ENCODE measurements around the gene HDGFL1. TPM values are rescaled to one million over a fixed set of nuclear protein-coding genes. Genes with fewer than 3 reads are reported as not detected.

The HDGFL1 gene
- total RNA-seq (2014; rRNA removed; shearing (Covaris generic); ENCODE audit: low replicate concordance), result not detected in 2 replicates

- no peak for DNase-seq
- Histone ChIP-seq H3K4me2 (ENCODE audit: low read depth, low read length, poor library complexity, severe bottlenecking) (no peak within 1 kb of the TSS), H3K4me3 (ENCODE audit: low read length) (no peak within 1 kb of the TSS), H3K9ac (ENCODE audit: low read length) (no peak within 1 kb of the TSS), H2AFZ (ENCODE audit: low read length) (no peak within 1 kb of the TSS), H3K79me2 (ENCODE audit: low read length) (no peaks in the 10 kb centered on the region), H4K20me1 (ENCODE audit: insufficient read depth, low read depth, low read length) (no peaks in the 10 kb centered on the region), H3K4me1 (ENCODE audit: low read length) (no peaks in the 10 kb centered on the region), H3K9me3 (ENCODE audit: low read length) (no peaks in the 10 kb centered on the region; the same call in 1 of the 2 replicates), H3K27ac (ENCODE audit: low read length) (no peak within 1 kb of the TSS), H3K27me3 (ENCODE audit: low read length) (no peaks in the 10 kb centered on the region), H3K36me3 (ENCODE audit: insufficient read depth, low read length) (no peaks in the 10 kb centered on the region), H3K9me2 (replicated peaks; ENCODE audit: insufficient read depth, low read length) (no peaks in the 10 kb centered on the region; the same call in 1 of the 2 replicates)
Measured at GRCh38 chr6:22569281-22570184, at the start of gene HDGFL1. TSS of gene HDGFL1 (plus strand) at chr6:22569566. CDS start at chr6:22569576, 10 bp downstream.

GRCh38 chr6:22521035-22521434 lies 48.3 kb upstream of the HDGFL1 start:
- no peaks in the 10 kb centered on the region for H3K79me2 ChIP-seq (ENCODE audit: low read length)
- no peak overlapping the region for H2AFZ ChIP-seq (ENCODE audit: low read length)
- no peak for DNase-seq
- H4K20me1 ChIP-seq (ENCODE audit: insufficient read depth, low read depth, low read length), result no peaks in the 10 kb centered on the region
- H3K27me3 ChIP-seq (ENCODE audit: low read length), result no peaks in the 10 kb centered on the region
- no peak overlapping the region for H3K4me2 ChIP-seq (ENCODE audit: low read depth, low read length, poor library complexity, severe bottlenecking)
- peaks cover 5% of the 10 kb centered on the region; the same call in 1 of the 2 replicates for H3K9me3 ChIP-seq (ENCODE audit: low read length)
- no peaks in the 10 kb centered on the region for H3K4me1 ChIP-seq (ENCODE audit: low read length)
- H3K9ac ChIP-seq (ENCODE audit: low read length), result no peak overlapping the region
- H3K9me2 ChIP-seq (replicated peaks; ENCODE audit: insufficient read depth, low read length), result no peaks in the 10 kb centered on the region
- no peak overlapping the region for H3K4me3 ChIP-seq (ENCODE audit: low read length)
- no peaks in the 10 kb centered on the region for H3K36me3 ChIP-seq (ENCODE audit: insufficient read depth, low read length)
- no peak overlapping the region for H3K27ac ChIP-seq (ENCODE audit: low read length)

- Histone ChIP-seq H3K4me3 (ENCODE audit: low read length) (no peak overlapping the region), H4K20me1 (ENCODE audit: insufficient read depth, low read depth, low read length) (no peaks in the 10 kb centered on the region), H3K27ac (ENCODE audit: low read length) (no peak overlapping the region), H3K36me3 (ENCODE audit: insufficient read depth, low read length) (no peaks in the 10 kb centered on the region), H2AFZ (ENCODE audit: low read length) (no peak overlapping the region), H3K9ac (ENCODE audit: low read length) (no peak overlapping the region), H3K4me1 (ENCODE audit: low read length) (no peaks in the 10 kb centered on the region), H3K9me3 (ENCODE audit: low read length) (peaks cover 5% of the 10 kb centered on the region; the same call in 1 of the 2 replicates), H3K27me3 (ENCODE audit: low read length) (no peaks in the 10 kb centered on the region), H3K9me2 (replicated peaks; ENCODE audit: insufficient read depth, low read length) (no peaks in the 10 kb centered on the region), H3K4me2 (ENCODE audit: low read depth, low read length, poor library complexity, severe bottlenecking) (no peak overlapping the region), H3K79me2 (ENCODE audit: low read length) (no peaks in the 10 kb centered on the region)
- DNase-seq, result no peak
Measured at GRCh38 chr6:22526736-22527135, 42.6 kb upstream of the HDGFL1 start.

GRCh38 chr6:22529866-22530265 lies 39.5 kb upstream of the HDGFL1 start:
- no peak overlapping the region for H3K27ac ChIP-seq (ENCODE audit: low read length)
- H3K36me3 ChIP-seq (ENCODE audit: insufficient read depth, low read length), result no peaks in the 10 kb centered on the region
- H3K4me3 ChIP-seq (ENCODE audit: low read length), result no peak overlapping the region
- peaks cover 5% of the 10 kb centered on the region; the same call in 1 of the 2 replicates for H3K9me3 ChIP-seq (ENCODE audit: low read length)
- no peaks in the 10 kb centered on the region for H3K4me1 ChIP-seq (ENCODE audit: low read length)
- no peaks in the 10 kb centered on the region for H3K27me3 ChIP-seq (ENCODE audit: low read length)
- H3K9ac ChIP-seq (ENCODE audit: low read length), result no peak overlapping the region
- H3K9me2 ChIP-seq (replicated peaks; ENCODE audit: insufficient read depth, low read length), result no peaks in the 10 kb centered on the region
- H4K20me1 ChIP-seq (ENCODE audit: insufficient read depth, low read depth, low read length), result no peaks in the 10 kb centered on the region
- H3K4me2 ChIP-seq (ENCODE audit: low read depth, low read length, poor library complexity, severe bottlenecking), result no peak overlapping the region
- H2AFZ ChIP-seq (ENCODE audit: low read length), result no peak overlapping the region
- DNase-seq, result no peak
- H3K79me2 ChIP-seq (ENCODE audit: low read length), result no peaks in the 10 kb centered on the region

- H2AFZ ChIP-seq (ENCODE audit: low read length), result no peak overlapping the region
- H3K4me1 ChIP-seq (ENCODE audit: low read length), result no peaks in the 10 kb centered on the region
- no peaks in the 10 kb centered on the region for H4K20me1 ChIP-seq (ENCODE audit: insufficient read depth, low read depth, low read length)
- no peaks in the 10 kb centered on the region for H3K36me3 ChIP-seq (ENCODE audit: insufficient read depth, low read length)
- H3K9ac ChIP-seq (ENCODE audit: low read length), result no peak overlapping the region
- H3K27ac ChIP-seq (ENCODE audit: low read length), result no peak overlapping the region
- DNase-seq, result no peak
- peaks cover 5% of the 10 kb centered on the region; the same call in 1 of the 2 replicates for H3K9me3 ChIP-seq (ENCODE audit: low read length)
- H3K9me2 ChIP-seq (replicated peaks; ENCODE audit: insufficient read depth, low read length), result no peaks in the 10 kb centered on the region
- no peaks in the 10 kb centered on the region for H3K79me2 ChIP-seq (ENCODE audit: low read length)
- no peak overlapping the region for H3K4me3 ChIP-seq (ENCODE audit: low read length)
- H3K27me3 ChIP-seq (ENCODE audit: low read length), result no peaks in the 10 kb centered on the region
- H3K4me2 ChIP-seq (ENCODE audit: low read depth, low read length, poor library complexity, severe bottlenecking), result no peak overlapping the region
Measured at GRCh38 chr6:22530506-22530905, 38.9 kb upstream of the HDGFL1 start.

GRCh38 chr6:22536122-22536521 lies 33.2 kb upstream of the HDGFL1 start:
- peaks cover 12% of the 10 kb centered on the region for H3K9me3 ChIP-seq (ENCODE audit: low read length)

GRCh38 chr6:22544476-22544875 lies 24.9 kb upstream of the HDGFL1 start:
- Histone ChIP-seq H4K20me1 (ENCODE audit: insufficient read depth, low read depth, low read length) (no peaks in the 10 kb centered on the region), H3K36me3 (ENCODE audit: insufficient read depth, low read length) (no peaks in the 10 kb centered on the region), H3K27ac (ENCODE audit: low read length) (no peak overlapping the region), H3K79me2 (ENCODE audit: low read length) (no peaks in the 10 kb centered on the region), H3K4me1 (ENCODE audit: low read length) (no peaks in the 10 kb centered on the region), H3K9me3 (ENCODE audit: low read length) (peaks cover 10% of the 10 kb centered on the region; the same call in 1 of the 2 replicates), H3K4me2 (ENCODE audit: low read depth, low read length, poor library complexity, severe bottlenecking) (no peak overlapping the region), H3K9me2 (replicated peaks; ENCODE audit: insufficient read depth, low read length) (no peaks in the 10 kb centered on the region), H3K27me3 (ENCODE audit: low read length) (no peaks in the 10 kb centered on the region), H2AFZ (ENCODE audit: low read length) (no peak overlapping the region), H3K9ac (ENCODE audit: low read length) (no peak overlapping the region), H3K4me3 (ENCODE audit: low read length) (no peak overlapping the region)
- no peak for DNase-seq

More at GRCh38 chr6:22536122-22536521, 33.2 kb upstream of the HDGFL1 start:
- H3K27ac ChIP-seq (ENCODE audit: low read length), result no peak overlapping the region
- no peaks in the 10 kb centered on the region for H3K4me1 ChIP-seq (ENCODE audit: low read length)
- no peaks in the 10 kb centered on the region for H3K27me3 ChIP-seq (ENCODE audit: low read length)
- no peak overlapping the region for H3K4me2 ChIP-seq (ENCODE audit: low read depth, low read length, poor library complexity, severe bottlenecking)
- no peak overlapping the region for H2AFZ ChIP-seq (ENCODE audit: low read length)
- H3K4me3 ChIP-seq (ENCODE audit: low read length), result no peak overlapping the region
- no peaks in the 10 kb centered on the region for H3K79me2 ChIP-seq (ENCODE audit: low read length)
- no peak for DNase-seq
- no peaks in the 10 kb centered on the region for H3K36me3 ChIP-seq (ENCODE audit: insufficient read depth, low read length)
- H4K20me1 ChIP-seq (ENCODE audit: insufficient read depth, low read depth, low read length), result no peaks in the 10 kb centered on the region
- no peaks in the 10 kb centered on the region for H3K9me2 ChIP-seq (replicated peaks; ENCODE audit: insufficient read depth, low read length)
- H3K9ac ChIP-seq (ENCODE audit: low read length), result no peak overlapping the region

- Histone ChIP-seq H4K20me1 (ENCODE audit: insufficient read depth, low read depth, low read length) (no peaks in the 10 kb centered on the region), H3K4me3 (ENCODE audit: low read length) (no peak overlapping the region), H2AFZ (ENCODE audit: low read length) (no peak overlapping the region), H3K36me3 (ENCODE audit: insufficient read depth, low read length) (no peaks in the 10 kb centered on the region), H3K79me2 (ENCODE audit: low read length) (no peaks in the 10 kb centered on the region), H3K27ac (ENCODE audit: low read length) (no peak overlapping the region), H3K4me1 (ENCODE audit: low read length) (no peaks in the 10 kb centered on the region), H3K4me2 (ENCODE audit: low read depth, low read length, poor library complexity, severe bottlenecking) (no peak overlapping the region), H3K9ac (ENCODE audit: low read length) (no peak overlapping the region), H3K27me3 (ENCODE audit: low read length) (no peaks in the 10 kb centered on the region), H3K9me3 (ENCODE audit: low read length) (peaks cover 9% of the 10 kb centered on the region; the same call in 1 of the 2 replicates), H3K9me2 (replicated peaks; ENCODE audit: insufficient read depth, low read length) (no peaks in the 10 kb centered on the region)
- DNase-seq, result no peak
Measured at GRCh38 chr6:22545051-22545450, 24.3 kb upstream of the HDGFL1 start.

All from Karpas-422 (cell line).